Panc1 (cell line): ENCODE measurements around the gene CDH26.

Experiments used
- POLR2AphosphoS5 ChIP-seq: IDR thresholded peaks from 2 replicates; pipeline ENCODE4 v1.6.1; 2012; ENCODE audit warnings: mild to moderate bottlenecking, low read depth, low read length, moderate library complexity
- REST ChIP-seq, 2 experiments: IDR thresholded peaks; 2 replicates each; pipeline ENCODE4 v1.6.1; 2011 to 2012; ENCODE audit warnings: low read depth in 2 of 2, control low read depth in 1 of 2, low read length in 1 of 2, mild to moderate bottlenecking in 1 of 2, moderate library complexity in 1 of 2; ENCODE audit not compliant: insufficient read depth in 1 of 2
- SIN3A ChIP-seq: IDR thresholded peaks from 2 replicates; pipeline ENCODE4 v1.6.1; 2012; ENCODE audit warnings: low read depth, mild to moderate bottlenecking, low read length, moderate library complexity, borderline replicate concordance; ENCODE audit not compliant: insufficient read depth
- TCF7L2 ChIP-seq: IDR thresholded peaks from 2 replicates; pipeline ENCODE4 v1.6.1; 2011; ENCODE audit warnings: mild to moderate bottlenecking, low read depth, low read length, inconsistent platforms
- TF ChIP-seq, protein P1 (sequence below): fragments of 450-650 bp; IDR thresholded peaks from 2 replicates; pipeline ENCODE4 v1.5.1; 2017; ENCODE audit warnings: mild to moderate bottlenecking

DNA sequence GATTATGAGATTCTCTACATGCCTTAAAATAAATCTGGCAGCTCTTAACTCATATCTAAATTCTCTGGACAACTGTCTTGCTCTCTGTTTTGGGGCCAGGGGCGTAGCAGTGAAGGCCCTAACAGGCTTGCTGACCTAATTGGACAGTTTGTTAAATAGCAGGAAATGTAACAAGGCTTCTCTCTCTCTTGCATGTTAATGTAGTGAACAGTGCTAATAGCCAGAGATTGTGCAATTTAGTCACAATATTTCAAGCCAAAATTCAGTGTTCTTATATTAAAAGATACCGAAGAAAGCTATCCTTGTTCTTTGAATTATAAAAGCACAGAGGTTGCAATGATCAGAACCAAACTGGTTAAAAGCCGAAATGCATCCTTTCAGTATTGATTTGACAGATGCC lies 21.1 kb upstream of the CDH26 start:
- no peak for TF ChIP-seq POLR2AphosphoS5
- TF ChIP-seq, protein P1, sequence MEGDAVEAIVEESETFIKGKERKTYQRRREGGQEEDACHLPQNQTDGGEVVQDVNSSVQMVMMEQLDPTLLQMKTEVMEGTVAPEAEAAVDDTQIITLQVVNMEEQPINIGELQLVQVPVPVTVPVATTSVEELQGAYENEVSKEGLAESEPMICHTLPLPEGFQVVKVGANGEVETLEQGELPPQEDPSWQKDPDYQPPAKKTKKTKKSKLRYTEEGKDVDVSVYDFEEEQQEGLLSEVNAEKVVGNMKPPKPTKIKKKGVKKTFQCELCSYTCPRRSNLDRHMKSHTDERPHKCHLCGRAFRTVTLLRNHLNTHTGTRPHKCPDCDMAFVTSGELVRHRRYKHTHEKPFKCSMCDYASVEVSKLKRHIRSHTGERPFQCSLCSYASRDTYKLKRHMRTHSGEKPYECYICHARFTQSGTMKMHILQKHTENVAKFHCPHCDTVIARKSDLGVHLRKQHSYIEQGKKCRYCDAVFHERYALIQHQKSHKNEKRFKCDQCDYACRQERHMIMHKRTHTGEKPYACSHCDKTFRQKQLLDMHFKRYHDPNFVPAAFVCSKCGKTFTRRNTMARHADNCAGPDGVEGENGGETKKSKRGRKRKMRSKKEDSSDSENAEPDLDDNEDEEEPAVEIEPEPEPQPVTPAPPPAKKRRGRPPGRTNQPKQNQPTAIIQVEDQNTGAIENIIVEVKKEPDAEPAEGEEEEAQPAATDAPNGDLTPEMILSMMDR, result no peak
- no peak for TF ChIP-seq SIN3A
- TF ChIP-seq REST (IDR thresholded peaks at IDR 0.05; ENCODE audit: insufficient read depth in 1 of 2, low read depth in 2 of 2, low read length in 1 of 2), result no peak
- TF ChIP-seq TCF7L2, result no peak
